HCT116 (cell line): ENCODE measurements around the gene MYO1E. TPM values are rescaled to one million over a fixed set of nuclear protein-coding genes. Genes with fewer than 3 reads are reported as not detected.

ENCODE experiments used
- ATAC-seq: fragments of 200-7000 bp; cut with Tn5 transposase; 2 replicates; pipeline ENCODE4 v1.9.1; 2020; ENCODE audit warnings: mild to moderate bottlenecking, moderate library complexity
- BruUV-seq: library from RNA; stranded (reverse); fragments of 400-500 nt; replicated peaks from 2 replicates; lab custom pipeline; 2021; lab: Mats Ljungman, UMichigan
- CTCF ChIA-PET: fragments of 300-600 bp; sonication (Branson Sonifier 250); formaldehyde crosslinking; loops from one replicate; lab custom pipeline; 2021; ENCODE audit warnings: antibody characterized with exemption; lab: Charles Lee
- POLR2A ChIA-PET: fragments of 300-600, 350-600 bp; sonication (Branson Sonifier 250); formaldehyde crosslinking; loops from one replicate; lab custom pipeline; 2021; ENCODE audit warnings: antibody characterized with exemption; lab: Charles Lee
- RAD21 ChIA-PET, 2 experiments: fragments of 300-600 bp; sonication (Branson Sonifier 250); formaldehyde crosslinking; loops; one replicate each; lab custom pipeline; 2023; ENCODE audit warnings: low total read pairs in 2 of 2; ENCODE audit not compliant: uncharacterized antibody in 2 of 2, unreplicated experiment in 2 of 2, low non-redundant PET in 1 of 2; lab: Charles Lee
- DNase-seq: peaks from one replicate; pipeline ENCODE4 v3.0.0-alpha.2; 2010; ENCODE audit warnings: low read depth, low spot score
- H2AFZ ChIP-seq: fragments of 200-600 bp; shearing (Covaris generic), sonication (generic); 2 replicates; pipeline ENCODE4 v1.6.1; 2017; ENCODE audit warnings: low read depth, mixed run types, mixed read lengths, antibody characterized with exemption, low read length; ENCODE audit not compliant: poor library complexity, severe bottlenecking
- H3K27ac ChIP-seq: 2 replicates; pipeline ENCODE4 v1.5.1; 2012; ENCODE audit warnings: low read depth, low read length
- H3K27me3 ChIP-seq: fragments of 200-600 bp; sonication (generic); 2 replicates; pipeline ENCODE4 v1.6.1; 2016; ENCODE audit warnings: mixed run types, low read length, mixed read lengths; ENCODE audit not compliant: insufficient read depth
- H3K36me3 ChIP-seq, 2 experiments: fragments of 200-500 bp in 1 of 2; fragments of 200-600 bp in 1 of 2; sonication (Bioruptor generic) in 1 of 2; sonication (generic) in 1 of 2; 2 replicates each; pipeline versions ENCODE4 v1.5.1 to v1.6.1; 2014 to 2016; ENCODE audit warnings: low read length in 2 of 2, inconsistent platforms in 1 of 2, mixed read lengths in 1 of 2, mixed run types in 1 of 2; ENCODE audit not compliant: insufficient read depth in 2 of 2, control insufficient read depth in 1 of 2
- H3K4me1 ChIP-seq, 2 experiments: fragments of 200-600 bp in 1 of 2; sonication (generic) in 1 of 2; 2 replicates each; pipeline versions ENCODE4 v1.5.1 to v1.6.1; 2012 to 2017; ENCODE audit warnings: low read length in 2 of 2, inconsistent platforms in 1 of 2, mild to moderate bottlenecking in 1 of 2, mixed read lengths in 1 of 2, mixed run types in 1 of 2, moderate library complexity in 1 of 2; ENCODE audit not compliant: insufficient read depth in 2 of 2, control insufficient read depth in 1 of 2
- H3K4me2 ChIP-seq: fragments of 200-600 bp; sonication (generic); 2 replicates; pipeline ENCODE4 v1.6.1; 2017; ENCODE audit warnings: mixed run types, low read length, mixed read lengths
- H3K4me3 ChIP-seq, 2 experiments: fragments of 200-600 bp in 1 of 2; sonication (generic) in 1 of 2; replicated peaks in 1 of 2; 2 replicates each; pipeline ENCODE4 v1.5.1; 2011 to 2016; ENCODE audit warnings: low read length in 2 of 2, control low read depth in 1 of 2, low read depth in 1 of 2, mild to moderate bottlenecking in 1 of 2, mixed read lengths in 1 of 2, mixed run types in 1 of 2
- H3K79me2 ChIP-seq: fragments of 200-600 bp; sonication (generic); 2 replicates; pipeline ENCODE4 v1.6.1; 2017; ENCODE audit warnings: mild to moderate bottlenecking, mixed run types, low read length, moderate library complexity, mixed read lengths; ENCODE audit not compliant: insufficient read depth
- H3K9ac ChIP-seq: fragments of 200-600 bp; sonication (generic); 2 replicates; pipeline ENCODE4 v1.6.1; 2016; ENCODE audit warnings: low read length, mixed read lengths
- H3K9me2 ChIP-seq: fragments of 200-600 bp; sonication (generic), shearing (Covaris generic); 2 replicates; pipeline ENCODE4 v1.6.1; 2017; ENCODE audit warnings: mixed run types, mild to moderate bottlenecking, moderate library complexity; ENCODE audit not compliant: insufficient read depth
- H3K9me3 ChIP-seq, 2 experiments: fragments of 200-500 bp in 1 of 2; fragments of 200-600 bp in 1 of 2; sonication (Bioruptor generic) in 1 of 2; sonication (generic) in 1 of 2; 2 replicates each; pipeline ENCODE4 v1.6.1; 2014 to 2017; ENCODE audit warnings: low read length in 2 of 2, mixed read lengths in 2 of 2, inconsistent platforms in 1 of 2, low read depth in 1 of 2, mild to moderate bottlenecking in 1 of 2, mixed run types in 1 of 2, moderate library complexity in 1 of 2; ENCODE audit not compliant: control insufficient read depth in 1 of 2, insufficient read depth in 1 of 2
- H4K20me1 ChIP-seq: fragments of 200-600 bp; sonication (generic), shearing (Covaris generic); 2 replicates; pipeline ENCODE4 v1.6.1; 2017; ENCODE audit warnings: mixed run types, mild to moderate bottlenecking, moderate library complexity; ENCODE audit not compliant: insufficient read depth
- ATF3 ChIP-seq: IDR thresholded peaks from 2 replicates; pipeline ENCODE4 v1.6.1; 2012
- CBX3 ChIP-seq: IDR thresholded peaks from 2 replicates; pipeline ENCODE4 v1.6.1; 2012; ENCODE audit warnings: low read depth
- CEBPB ChIP-seq: IDR thresholded peaks from 2 replicates; pipeline ENCODE4 v1.6.1; 2012; ENCODE audit warnings: low read depth
- CTCF ChIP-seq, 3 experiments: fragments of 200-600 bp in 1 of 3; sonication (generic) in 1 of 3; IDR thresholded peaks in 2 of 3; conservative IDR thresholded peaks in 1 of 3; 2 replicates each; pipeline ENCODE4 v1.5.1; 2012 to 2017; ENCODE audit warnings: low read depth in 2 of 3, low read length in 2 of 3, antibody characterized with exemption in 1 of 3, borderline replicate concordance in 1 of 3, control low read depth in 1 of 3, mild to moderate bottlenecking in 1 of 3, mixed read lengths in 1 of 3, mixed run types in 1 of 3, moderate library complexity in 1 of 3; ENCODE audit not compliant: insufficient read depth in 1 of 3
- EGR1 ChIP-seq: IDR thresholded peaks from 2 replicates; pipeline ENCODE4 v1.6.1; 2012; ENCODE audit warnings: low read depth
- ELF1 ChIP-seq: IDR thresholded peaks from 2 replicates; pipeline ENCODE4 v1.6.1; 2012; ENCODE audit warnings: low read depth, borderline replicate concordance
- EZH2phosphoT487 ChIP-seq: fragments of 200-600 bp; IDR thresholded peaks from 2 replicates; pipeline ENCODE4 v1.6.1; 2018; ENCODE audit warnings: antibody characterized with exemption, borderline replicate concordance
- FOSL1 ChIP-seq: IDR thresholded peaks from 2 replicates; pipeline ENCODE4 v1.6.1; 2012; ENCODE audit warnings: low read depth
- JUND ChIP-seq: IDR thresholded peaks from 2 replicates; pipeline ENCODE4 v1.6.1; 2012
- MAX ChIP-seq: IDR thresholded peaks from 2 replicates; pipeline ENCODE4 v1.6.1; 2012
- POLR2A ChIP-seq: IDR thresholded peaks from 2 replicates; pipeline ENCODE4 v1.7.0; 2011; ENCODE audit warnings: borderline replicate concordance; ENCODE audit not compliant: insufficient read depth, insufficient read length; ENCODE audit errors: extremely low read depth
- POLR2AphosphoS5 ChIP-seq: IDR thresholded peaks from 2 replicates; pipeline ENCODE4 v1.6.1; 2011; ENCODE audit warnings: mild to moderate bottlenecking, low read depth, low read length, moderate library complexity
- RAD21 ChIP-seq: IDR thresholded peaks from 2 replicates; pipeline ENCODE4 v1.6.1; 2012; ENCODE audit warnings: low read depth, mild to moderate bottlenecking
- SIN3A ChIP-seq: IDR thresholded peaks from 2 replicates; pipeline ENCODE4 v1.6.1; 2012; ENCODE audit warnings: low read depth
- SP1 ChIP-seq: IDR thresholded peaks from 2 replicates; pipeline ENCODE4 v1.6.1; 2012; ENCODE audit warnings: low read depth
- TCF7L2 ChIP-seq: IDR thresholded peaks from 2 replicates; pipeline ENCODE4 v1.7.0; 2011; ENCODE audit warnings: borderline replicate concordance, inconsistent platforms; ENCODE audit not compliant: insufficient read depth, insufficient read length; ENCODE audit errors: extremely low read depth
- ZBTB33 ChIP-seq: IDR thresholded peaks from 2 replicates; pipeline ENCODE4 v1.6.1; 2011; ENCODE audit warnings: mild to moderate bottlenecking, low read length, moderate library complexity; ENCODE audit not compliant: insufficient replicate concordance; ENCODE audit errors: extremely low read depth
- intact Hi-C: fragments of 100-400 bp; cut with micrococcal nuclease; formaldehyde crosslinking; loops from 2 replicates; pipeline ENCODE4 v1.10.0; 2022
- total RNA-seq: library from RNA; stranded (reverse); gene quantifications from one replicate; pipeline ENCODE4 v1.2.1, GENCODE V29; 2021; ENCODE audit not compliant: unreplicated experiment

Gene MYO1E
- total RNA-seq, 1 experiment from 2014 or later, result 182 TPM

GRCh38 chr15:59385171-59385570 is 12.5 kb upstream of the MYO1E start:
- no peaks in the 10 kb centered on the region for H3K27me3 ChIP-seq
- H2AFZ ChIP-seq, result no peak overlapping the region
- no peaks in the 10 kb centered on the region for H3K9me2 ChIP-seq
- DNase-seq (no peak), ATAC-seq (no peak)
- no peaks in the 10 kb centered on the region for H3K9me3 ChIP-seq
- peaks cover 11 to 21% of the 10 kb centered on the region in 2 experiments for H3K4me1 ChIP-seq
- CTCF ChIA-PET, result no interaction called here
- no peak overlapping the region for H3K9ac ChIP-seq
- no peaks in the 10 kb centered on the region for H3K36me3 ChIP-seq
- H3K27ac ChIP-seq, result no peak overlapping the region
- no peak overlapping the region for H3K4me3 ChIP-seq
- intact Hi-C loops, result no loop called here
- BruUV-seq, result no TSS peak
- TF ChIP-seq POLR2AphosphoS5 (no peak), TCF7L2 (no peak), CEBPB (no peak)
- TF ChIP-seq, all 23 proteins: peak for 0
- RAD21 ChIA-PET, result no interaction called here
- POLR2A ChIA-PET, result interaction anchor here (1.6 kb wide), 1 partner anchor 12 kb away, joined by 5 read pairs; the partner anchor contains the start of gene MYO1E
- Histone ChIP-seq H3K4me2 (no peak overlapping the region), H4K20me1 (no peaks in the 10 kb centered on the region), H3K79me2 (no peaks in the 10 kb centered on the region)

- Histone ChIP-seq H3K36me3 (no peaks in the 10 kb centered on the region), H3K9me3 (no peaks in the 10 kb centered on the region), H3K79me2 (no peaks in the 10 kb centered on the region), H3K27me3 (no peaks in the 10 kb centered on the region), H3K9ac (no peak overlapping the region), H3K27ac (no peak overlapping the region), H3K4me3 (no peak overlapping the region), H3K9me2 (no peaks in the 10 kb centered on the region), H4K20me1 (no peaks in the 10 kb centered on the region), H3K4me1 (peaks cover 11 to 21% of the 10 kb centered on the region in 2 experiments), H3K4me2 (no peak overlapping the region), H2AFZ (no peak overlapping the region)
- RAD21 ChIA-PET, result no interaction called here
- ATAC-seq (no peak), DNase-seq (no peak)
- POLR2A ChIA-PET, result interaction anchor here (0.6 to 1.6 kb wide), 2 partner anchors 12 to 22 kb away, joined by 4 to 5 read pairs; partner anchors contain the start of gene MYO1E
- CTCF ChIA-PET, result no interaction called here
- intact Hi-C loops, result no loop called here
- no TSS peak for BruUV-seq
- TF ChIP-seq JUND (no peak), SIN3A (no peak), ATF3 (no peak), CTCF (IDR thresholded peaks at IDR 0.05 in 2 of 3, conservative IDR thresholded peaks at IDR 0.05 in 1 of 3; ENCODE audit: borderline replicate concordance in 1 of 3, insufficient read depth in 1 of 3, low read depth in 2 of 3, low read length in 2 of 3) (no peak), RAD21 (no peak), CBX3 (no peak), MAX (no peak), CEBPB (no peak), SP1 (no peak), FOSL1 (no peak), EZH2phosphoT487 (no peak), ELF1 (no peak), EGR1 (no peak), POLR2A (no peak), POLR2AphosphoS5 (no peak), ZBTB33 (no peak)
Measured at GRCh38 chr15:59384507-59384906, 11.8 kb upstream of the MYO1E start.
